ENCODE measurements around the gene ATP5MC2. TPM values are rescaled to one million over a fixed set of nuclear protein-coding genes. Genes with fewer than 3 reads are reported as not detected.

Gene ATP5MC2
- total RNA-seq, 4 donors from 2014 or later: 181 to 334 (median 259) TPM

GRCh38 chr12:53676656-53677015, 753 bp upstream of the ATP5MC2 start:
- peaks cover 0 to 8% of the 10 kb centered on the region in 2 donors for H3K36me3 ChIP-seq
- peak overlapping the region; percentile 77 to 88 (median 86) for H3K27ac ChIP-seq
- intact Hi-C loops (cut with DNase I): loop anchor here (2.0 to 5.0 kb wide), 2 partner anchors 49 to 134 kb away; partner anchors contain the start of gene ATF7
- TF ChIP-seq CTCF (IDR thresholded peaks at IDR 0.05): no peak
- no peak for TF ChIP-seq POLR2A (IDR thresholded peaks at IDR 0.05)
- peaks cover 14 to 21% of the 10 kb centered on the region in 2 donors for H3K4me1 ChIP-seq
- H3K4me3 ChIP-seq (replicated peaks in 1 of 3): peak overlapping the region in 2 of 3 donors; percentile 34 to 54
- no peaks in the 10 kb centered on the region for H3K9me3 ChIP-seq
- WGBS, 2 donors: 13 to 19% methylated on average over 11 to 15 of the region's 15 CpGs
- DNase-seq: peak; percentile 26 to 27
- H3K27me3 ChIP-seq: no peaks in the 10 kb centered on the region

GRCh38 chr12:53674977-53675700, 744 bp downstream of the ATP5MC2 start:
- H3K27ac ChIP-seq: peak overlapping the region; percentile 56 to 88 (median 85)
- H3K9me3 ChIP-seq: no peaks in the 10 kb centered on the region
- no peak for DNase-seq
- intact Hi-C loops (cut with DNase I): loop anchor here (5.0 kb wide), 1 partner anchor 48 kb away; the partner anchor contains the start of gene ATF7
- 42 to 43% methylated on average over 8 of the region's 8 CpGs for WGBS, 2 donors
- no peaks in the 10 kb centered on the region for H3K27me3 ChIP-seq
- peak overlapping the region; percentile 16 to 81 (median 54) for H3K4me3 ChIP-seq (replicated peaks in 1 of 3)
- H3K4me1 ChIP-seq: peaks cover 14 to 21% of the 10 kb centered on the region in 2 donors
- no peak for TF ChIP-seq CTCF (IDR thresholded peaks at IDR 0.05)
- no peak for TF ChIP-seq POLR2A (IDR thresholded peaks at IDR 0.05)
- H3K36me3 ChIP-seq: peaks cover 2 to 16% of the 10 kb centered on the region in 2 donors

- Histone ChIP-seq H3K4me3 (replicated peaks in 1 of 3) (no peak overlapping the region), H3K4me1 (peaks cover 9 to 13% of the 10 kb centered on the region in 2 donors), H3K36me3 (peaks cover 32 to 50% of the 10 kb centered on the region in 2 donors), H3K27me3 (no peaks in the 10 kb centered on the region), H3K9me3 (no peaks in the 10 kb centered on the region), H3K27ac (no peak overlapping the region)
- intact Hi-C loops (cut with DNase I): no loop called here
- DNase-seq: no peak
- no peak for TF ChIP-seq POLR2A (IDR thresholded peaks at IDR 0.05)
- no peak for TF ChIP-seq CTCF (IDR thresholded peaks at IDR 0.05)
Measured at GRCh38 chr12:53670971-53671370, 4.9 kb downstream of the ATP5MC2 start.

- TF ChIP-seq POLR2A (IDR thresholded peaks at IDR 0.05) (no peak), CTCF (IDR thresholded peaks at IDR 0.05) (no peak)
- H3K27me3 ChIP-seq: no peaks in the 10 kb centered on the region
- DNase-seq: no peak
- H3K9me3 ChIP-seq: no peaks in the 10 kb centered on the region
- intact Hi-C loops (cut with DNase I): no loop called here
- no peak overlapping the region for H3K27ac ChIP-seq
- H3K4me3 ChIP-seq (replicated peaks in 1 of 3): no peak overlapping the region
- peaks cover 8 to 12% of the 10 kb centered on the region in 2 donors for H3K4me1 ChIP-seq
- peaks cover 37 to 56% of the 10 kb centered on the region in 2 donors for H3K36me3 ChIP-seq
- 95 to 96% methylated on average over 7 of the region's 7 CpGs for WGBS, 2 donors
Measured at GRCh38 chr12:53670308-53670707, 5.6 kb downstream of the ATP5MC2 start.

GRCh38 chr12:53667080-53667479, 8.8 kb downstream of the ATP5MC2 start:
- Histone ChIP-seq H3K9me3 (no peaks in the 10 kb centered on the region), H3K27me3 (no peaks in the 10 kb centered on the region), H3K27ac (no peak overlapping the region), H3K36me3 (peaks cover 49 to 68% of the 10 kb centered on the region in 2 donors), H3K4me1 (no peaks in the 10 kb centered on the region), H3K4me3 (replicated peaks in 1 of 3) (no peak overlapping the region)
- TF ChIP-seq POLR2A (IDR thresholded peaks at IDR 0.05): no peak
- no peak for TF ChIP-seq CTCF (IDR thresholded peaks at IDR 0.05)
- DNase-seq: no peak
- 96 to 98% methylated on average over 2 of the region's 2 CpGs for WGBS, 2 donors
- intact Hi-C loops (cut with DNase I): no loop called here

Measured in thyroid gland (tissue), 4 donors.